Panc1 (cell line): ENCODE measurements around the gene TAT. TPM values are rescaled to one million over a fixed set of nuclear protein-coding genes. Genes with fewer than 3 reads are reported as not detected.
"Not testable (repeated sequence)": the region's sequence is repeated elsewhere in the genome, so short reads cannot be mapped to it uniquely, and the experiment has no call there.

Experiments used
- ATAC-seq: fragments of 200-7000 bp; cut with Tn5 transposase; 2 replicates; pipeline ENCODE4 v1.9.1; 2020; ENCODE audit warnings: mild to moderate bottlenecking, moderate library complexity
- BruUV-seq: library from RNA; stranded (reverse); fragments of 400-500 nt; replicated peaks from 2 replicates; lab custom pipeline; 2021; lab: Mats Ljungman, UMichigan
- CTCF ChIA-PET: fragments of 300-600 bp; sonication (Branson Sonifier 250); formaldehyde crosslinking; loops from one replicate; lab custom pipeline; 2022; ENCODE audit warnings: antibody characterized with exemption; lab: Charles Lee
- POLR2A ChIA-PET: fragments of 300-600 bp; sonication (Branson Sonifier 250); formaldehyde crosslinking; loops from one replicate; lab custom pipeline; 2022; ENCODE audit warnings: antibody characterized with exemption; lab: Charles Lee
- DNase-seq: peaks from one replicate; pipeline ENCODE4 v3.0.0-alpha.2; 2010; ENCODE audit warnings: low read depth, low spot score
- H3K27ac ChIP-seq: 2 replicates; pipeline ENCODE4 v1.5.1; 2011; ENCODE audit warnings: mild to moderate bottlenecking, low read length, inconsistent platforms
- H3K27me3 ChIP-seq: fragments of 200-500 bp; sonication (Bioruptor generic); 2 replicates; pipeline ENCODE4 v1.6.0; 2014; ENCODE audit warnings: low read length, inconsistent platforms; ENCODE audit not compliant: control insufficient read depth, insufficient read depth
- H3K36me3 ChIP-seq: fragments of 200-500 bp; sonication (Bioruptor generic); 2 replicates; pipeline ENCODE4 v1.5.1; 2014; ENCODE audit warnings: inconsistent platforms, mild to moderate bottlenecking, low read length, moderate library complexity; ENCODE audit not compliant: control insufficient read depth, insufficient read depth
- H3K4me1 ChIP-seq: 2 replicates; pipeline ENCODE4 v1.5.1; 2011; ENCODE audit warnings: inconsistent platforms, mild to moderate bottlenecking, low read length, moderate library complexity; ENCODE audit not compliant: control insufficient read depth, insufficient read depth
- H3K4me3 ChIP-seq, 2 experiments: 2 replicates each; pipeline ENCODE4 v1.5.1; 2011 to 2012; ENCODE audit warnings: low read depth in 2 of 2, low read length in 2 of 2, mild to moderate bottlenecking in 2 of 2, inconsistent platforms in 1 of 2, moderate library complexity in 1 of 2
- H3K9me3 ChIP-seq: fragments of 200-500 bp; sonication (Bioruptor generic); 2 replicates; pipeline ENCODE4 v1.5.1; 2014; ENCODE audit warnings: low read depth, mild to moderate bottlenecking, inconsistent platforms, low read length, moderate library complexity; ENCODE audit not compliant: control insufficient read depth, insufficient read depth
- POLR2AphosphoS5 ChIP-seq: IDR thresholded peaks from 2 replicates; pipeline ENCODE4 v1.6.1; 2012; ENCODE audit warnings: mild to moderate bottlenecking, low read depth, low read length, moderate library complexity
- SIN3A ChIP-seq: IDR thresholded peaks from 2 replicates; pipeline ENCODE4 v1.6.1; 2012; ENCODE audit warnings: low read depth, mild to moderate bottlenecking, low read length, moderate library complexity, borderline replicate concordance; ENCODE audit not compliant: insufficient read depth
- TCF7L2 ChIP-seq: IDR thresholded peaks from 2 replicates; pipeline ENCODE4 v1.6.1; 2011; ENCODE audit warnings: mild to moderate bottlenecking, low read depth, low read length, inconsistent platforms
- in situ Hi-C: cut with HindIII; loops from 2 replicates; pipeline ENCODE4 v1.10.0; 2016; ENCODE audit warnings: low sequenced_read_pairs, low pct_unique_long_range_greater_than_20kb
- intact Hi-C: fragments of 100-400 bp; cut with micrococcal nuclease; formaldehyde crosslinking; loops from one replicate; pipeline ENCODE4 v1.10.0; 2022; ENCODE audit not compliant: unreplicated experiment
- total RNA-seq: library from RNA; stranded (reverse); gene quantifications from one replicate; pipeline ENCODE4 v1.2.1, GENCODE V29; 2021; ENCODE audit not compliant: unreplicated experiment
- TF ChIP-seq, protein P1 (sequence below): fragments of 450-650 bp; IDR thresholded peaks from 2 replicates; pipeline ENCODE4 v1.5.1; 2017; ENCODE audit warnings: mild to moderate bottlenecking
- TF ChIP-seq, protein P2 (sequence below), 2 experiments: IDR thresholded peaks; 2 replicates each; pipeline ENCODE4 v1.6.1; 2011 to 2012; ENCODE audit warnings: low read depth in 2 of 2, control low read depth in 1 of 2, low read length in 1 of 2, mild to moderate bottlenecking in 1 of 2, moderate library complexity in 1 of 2; ENCODE audit not compliant: insufficient read depth in 1 of 2

TAT gene
- total RNA-seq, 1 experiment from 2014 or later = 0.49 TPM

DNA sequence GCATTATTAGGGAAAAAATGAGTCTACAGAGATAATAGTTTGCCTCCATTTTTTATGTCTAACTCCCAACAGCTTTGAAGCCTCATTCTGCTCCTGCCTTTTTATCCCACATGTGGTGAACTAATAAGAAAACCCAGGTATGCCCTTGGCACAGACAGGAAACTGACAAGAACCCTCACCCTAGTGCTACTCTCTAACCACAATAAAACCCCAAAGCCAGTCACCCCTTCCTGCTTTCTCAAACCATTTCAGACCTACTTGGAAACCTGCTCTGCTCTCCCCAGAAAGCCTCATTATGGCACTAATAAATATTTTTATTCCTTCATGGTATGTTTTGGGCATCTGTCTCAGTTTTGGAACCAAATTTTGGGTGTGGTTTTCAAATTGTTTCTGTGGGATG is 45.2 kb upstream of the TAT start:
- ChIA-PET POLR2A (no interaction called here), CTCF (no interaction called here)
- no peak overlapping the region for H3K27ac ChIP-seq
- H3K4me1 ChIP-seq = no peaks in the 10 kb centered on the region
- H3K36me3 ChIP-seq = peaks cover 2% of the 10 kb centered on the region; the same call in 1 of the 2 replicates
- in situ Hi-C loops (no loop called here), intact Hi-C loops (no loop called here)
- BruUV-seq = no TSS peak
- TF ChIP-seq TCF7L2 (no peak), POLR2AphosphoS5 (no peak), SIN3A (no peak)
- TF ChIP-seq, protein P1, sequence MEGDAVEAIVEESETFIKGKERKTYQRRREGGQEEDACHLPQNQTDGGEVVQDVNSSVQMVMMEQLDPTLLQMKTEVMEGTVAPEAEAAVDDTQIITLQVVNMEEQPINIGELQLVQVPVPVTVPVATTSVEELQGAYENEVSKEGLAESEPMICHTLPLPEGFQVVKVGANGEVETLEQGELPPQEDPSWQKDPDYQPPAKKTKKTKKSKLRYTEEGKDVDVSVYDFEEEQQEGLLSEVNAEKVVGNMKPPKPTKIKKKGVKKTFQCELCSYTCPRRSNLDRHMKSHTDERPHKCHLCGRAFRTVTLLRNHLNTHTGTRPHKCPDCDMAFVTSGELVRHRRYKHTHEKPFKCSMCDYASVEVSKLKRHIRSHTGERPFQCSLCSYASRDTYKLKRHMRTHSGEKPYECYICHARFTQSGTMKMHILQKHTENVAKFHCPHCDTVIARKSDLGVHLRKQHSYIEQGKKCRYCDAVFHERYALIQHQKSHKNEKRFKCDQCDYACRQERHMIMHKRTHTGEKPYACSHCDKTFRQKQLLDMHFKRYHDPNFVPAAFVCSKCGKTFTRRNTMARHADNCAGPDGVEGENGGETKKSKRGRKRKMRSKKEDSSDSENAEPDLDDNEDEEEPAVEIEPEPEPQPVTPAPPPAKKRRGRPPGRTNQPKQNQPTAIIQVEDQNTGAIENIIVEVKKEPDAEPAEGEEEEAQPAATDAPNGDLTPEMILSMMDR = no peak
- TF ChIP-seq, protein P2, sequence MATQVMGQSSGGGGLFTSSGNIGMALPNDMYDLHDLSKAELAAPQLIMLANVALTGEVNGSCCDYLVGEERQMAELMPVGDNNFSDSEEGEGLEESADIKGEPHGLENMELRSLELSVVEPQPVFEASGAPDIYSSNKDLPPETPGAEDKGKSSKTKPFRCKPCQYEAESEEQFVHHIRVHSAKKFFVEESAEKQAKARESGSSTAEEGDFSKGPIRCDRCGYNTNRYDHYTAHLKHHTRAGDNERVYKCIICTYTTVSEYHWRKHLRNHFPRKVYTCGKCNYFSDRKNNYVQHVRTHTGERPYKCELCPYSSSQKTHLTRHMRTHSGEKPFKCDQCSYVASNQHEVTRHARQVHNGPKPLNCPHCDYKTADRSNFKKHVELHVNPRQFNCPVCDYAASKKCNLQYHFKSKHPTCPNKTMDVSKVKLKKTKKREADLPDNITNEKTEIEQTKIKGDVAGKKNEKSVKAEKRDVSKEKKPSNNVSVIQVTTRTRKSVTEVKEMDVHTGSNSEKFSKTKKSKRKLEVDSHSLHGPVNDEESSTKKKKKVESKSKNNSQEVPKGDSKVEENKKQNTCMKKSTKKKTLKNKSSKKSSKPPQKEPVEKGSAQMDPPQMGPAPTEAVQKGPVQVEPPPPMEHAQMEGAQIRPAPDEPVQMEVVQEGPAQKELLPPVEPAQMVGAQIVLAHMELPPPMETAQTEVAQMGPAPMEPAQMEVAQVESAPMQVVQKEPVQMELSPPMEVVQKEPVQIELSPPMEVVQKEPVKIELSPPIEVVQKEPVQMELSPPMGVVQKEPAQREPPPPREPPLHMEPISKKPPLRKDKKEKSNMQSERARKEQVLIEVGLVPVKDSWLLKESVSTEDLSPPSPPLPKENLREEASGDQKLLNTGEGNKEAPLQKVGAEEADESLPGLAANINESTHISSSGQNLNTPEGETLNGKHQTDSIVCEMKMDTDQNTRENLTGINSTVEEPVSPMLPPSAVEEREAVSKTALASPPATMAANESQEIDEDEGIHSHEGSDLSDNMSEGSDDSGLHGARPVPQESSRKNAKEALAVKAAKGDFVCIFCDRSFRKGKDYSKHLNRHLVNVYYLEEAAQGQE (IDR thresholded peaks at IDR 0.05; ENCODE audit: insufficient read depth in 1 of 2, low read depth in 2 of 2, low read length in 1 of 2) = no peak
- DNase-seq = no peak
- H3K27me3 ChIP-seq = peaks cover 2% of the 10 kb centered on the region; the same call in 1 of the 2 replicates
- ATAC-seq = no peak
- no peaks in the 10 kb centered on the region for H3K9me3 ChIP-seq
- no peak overlapping the region for H3K4me3 ChIP-seq

DNA sequence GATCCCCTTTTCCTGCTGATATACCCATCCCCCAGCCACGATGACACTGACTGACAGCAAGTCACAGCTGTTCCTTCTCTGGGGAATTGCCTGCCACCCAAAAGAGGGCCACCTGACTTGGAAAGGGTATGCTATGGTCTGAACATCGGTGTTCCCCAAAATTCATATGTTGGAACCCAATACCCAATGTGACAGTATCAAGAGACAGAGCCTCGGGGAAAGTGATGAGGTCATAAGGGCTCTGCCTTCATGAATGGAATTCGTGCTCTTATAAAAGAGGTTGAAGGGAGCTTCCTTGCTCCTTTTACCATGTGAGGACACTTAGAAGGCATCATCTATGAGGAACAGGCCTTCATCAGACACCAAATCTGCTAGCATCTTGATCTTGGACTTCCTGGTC is 41.5 kb upstream of the TAT start:
- no peak for DNase-seq
- CTCF ChIA-PET = no interaction called here
- Histone ChIP-seq H3K27ac (no peak overlapping the region), H3K4me3 (no peak overlapping the region), H3K27me3 (no peaks in the 10 kb centered on the region), H3K9me3 (no peaks in the 10 kb centered on the region), H3K36me3 (no peaks in the 10 kb centered on the region), H3K4me1 (no peaks in the 10 kb centered on the region)
- ATAC-seq = no peak
- POLR2A ChIA-PET = no interaction called here
- in situ Hi-C loops = no loop called here
- TF ChIP-seq SIN3A (no peak), POLR2AphosphoS5 (no peak), TCF7L2 (no peak)
- TF ChIP-seq, protein P1 = no peak
- TF ChIP-seq, protein P2 (IDR thresholded peaks at IDR 0.05; ENCODE audit: insufficient read depth in 1 of 2, low read depth in 2 of 2, low read length in 1 of 2) = no peak
- intact Hi-C loops = no loop called here
- no TSS peak for BruUV-seq

DNA sequence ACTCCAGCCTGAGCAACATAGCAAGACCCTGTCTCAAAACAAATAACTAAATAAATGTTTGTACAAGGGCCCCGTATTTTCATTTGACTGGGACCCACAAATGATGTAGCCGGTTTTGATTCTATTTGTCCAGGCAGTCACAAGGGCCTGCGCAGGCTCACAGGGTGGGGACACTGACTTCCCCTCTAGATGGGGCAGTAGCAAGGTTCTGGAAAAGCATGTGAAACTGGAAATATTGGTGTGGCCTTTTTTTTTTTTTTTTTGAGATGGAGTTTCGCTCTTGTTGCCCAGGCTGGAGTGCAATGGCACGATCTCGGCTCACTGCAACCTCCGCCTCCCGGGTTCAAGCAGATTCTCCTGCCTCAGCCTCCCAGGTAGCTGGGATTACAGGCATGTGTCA is 38.1 kb upstream of the TAT start:
- H3K9me3 ChIP-seq, H3K4me1 ChIP-seq, H3K36me3 ChIP-seq, H3K27ac ChIP-seq, DNase-seq, in situ Hi-C loops, H3K27me3 ChIP-seq, BruUV-seq, ATAC-seq, POLR2A ChIA-PET, H3K4me3 ChIP-seq: not testable (repeated sequence)
- CTCF ChIA-PET = interaction anchor here (0.7 kb wide), 1 partner anchor 127 kb away, joined by 7 read pairs; no protein-coding TSS in a partner anchor
- intact Hi-C loops = loop anchor here (5.0 kb wide), 1 partner anchor 48 kb away; no protein-coding TSS in a partner anchor
